GM19452 (cell line): ENCODE measurements around the gene CDK19.
"Not testable (repeated sequence)": the region's sequence is repeated elsewhere in the genome, so short reads cannot be mapped to it uniquely, and the experiment has no call there.

Experiments
- ATAC-seq: cut with Tn5 transposase; IDR thresholded peaks from one replicate; pipeline ENCODE4 v1.9.1; 2021; ENCODE audit not compliant: unreplicated experiment

The CDK19 gene

DNA sequence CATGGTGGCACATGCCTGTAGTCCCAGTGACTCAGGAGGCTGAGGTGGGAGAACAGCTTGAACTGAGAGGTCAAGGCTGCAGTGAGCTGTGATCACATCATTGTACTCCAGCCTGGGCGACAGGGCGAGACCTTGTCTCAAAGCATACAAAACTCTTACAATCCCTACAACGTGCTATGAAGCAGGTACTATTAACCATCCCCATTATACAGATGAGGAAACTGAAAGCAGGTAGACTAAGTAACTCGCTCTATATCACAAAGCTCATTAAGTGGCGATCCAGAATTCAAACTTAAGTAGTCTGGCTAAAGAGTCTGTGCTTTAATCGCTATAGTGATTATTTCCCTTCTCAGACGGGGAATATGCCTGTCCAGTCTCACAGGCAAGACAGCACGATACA lies 54.7 kb downstream of the CDK19 start:
- ATAC-seq: no peak

DNA sequence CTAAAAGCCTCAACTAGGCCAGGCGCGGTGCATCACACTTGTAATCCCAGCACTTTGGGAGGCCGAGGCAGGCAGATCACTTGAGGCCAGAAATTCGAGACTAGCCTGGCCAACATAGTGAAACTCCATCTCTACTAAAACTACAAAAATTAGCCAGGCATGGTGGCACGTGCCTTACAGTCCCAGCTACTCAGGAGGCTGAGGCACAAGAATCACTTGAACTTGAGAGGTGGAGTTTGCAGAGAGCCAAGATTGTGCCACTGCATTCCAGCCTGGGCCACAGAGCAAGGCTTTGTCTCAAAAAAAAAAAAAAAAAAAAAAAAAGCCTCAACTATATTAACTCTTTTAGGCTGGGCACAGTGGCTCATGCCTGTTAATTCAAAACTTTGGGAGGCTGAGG lies 55.2 kb downstream of the CDK19 start:
- ATAC-seq: not testable (repeated sequence)

DNA sequence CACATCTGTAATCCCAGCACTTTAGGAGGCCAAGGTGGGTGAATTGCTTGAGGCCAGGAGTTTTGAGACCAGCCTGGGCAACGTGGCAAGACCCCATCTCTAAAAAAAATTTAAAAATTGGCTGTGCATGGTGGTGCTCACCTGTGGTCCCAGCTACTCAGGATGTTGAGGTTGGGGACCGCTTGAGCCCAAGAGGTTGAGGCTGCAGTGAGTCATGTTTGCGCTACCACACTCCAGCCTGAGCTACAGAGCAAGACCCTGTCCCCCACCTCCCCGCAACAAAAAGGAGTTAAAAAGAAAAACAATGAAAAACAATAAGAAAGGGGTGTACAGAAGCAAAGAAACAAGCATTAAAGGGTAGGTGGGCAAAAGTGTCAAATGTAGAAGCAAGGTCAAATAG lies 57.3 kb downstream of the CDK19 start:
- no peak for ATAC-seq

DNA sequence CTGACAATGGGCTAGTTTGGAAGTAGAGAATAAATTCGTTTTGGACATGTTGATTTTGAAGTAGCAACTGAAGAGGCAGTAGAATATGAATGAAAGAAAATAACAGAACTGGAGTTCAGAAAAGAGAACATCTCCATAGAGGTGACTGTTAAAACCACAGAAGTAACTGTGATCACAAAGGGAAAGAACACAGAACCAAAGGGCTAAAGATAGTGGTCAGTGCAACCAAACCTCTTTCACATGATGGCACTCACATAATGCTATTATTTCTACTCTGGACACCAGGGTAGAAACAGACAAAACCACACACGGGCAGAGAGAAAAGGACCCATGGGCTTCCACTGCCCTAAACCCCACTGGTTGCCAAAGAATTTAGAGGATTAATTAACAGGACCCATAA lies 58.5 kb downstream of the CDK19 start:
- peak; percentile 71 for ATAC-seq

DNA sequence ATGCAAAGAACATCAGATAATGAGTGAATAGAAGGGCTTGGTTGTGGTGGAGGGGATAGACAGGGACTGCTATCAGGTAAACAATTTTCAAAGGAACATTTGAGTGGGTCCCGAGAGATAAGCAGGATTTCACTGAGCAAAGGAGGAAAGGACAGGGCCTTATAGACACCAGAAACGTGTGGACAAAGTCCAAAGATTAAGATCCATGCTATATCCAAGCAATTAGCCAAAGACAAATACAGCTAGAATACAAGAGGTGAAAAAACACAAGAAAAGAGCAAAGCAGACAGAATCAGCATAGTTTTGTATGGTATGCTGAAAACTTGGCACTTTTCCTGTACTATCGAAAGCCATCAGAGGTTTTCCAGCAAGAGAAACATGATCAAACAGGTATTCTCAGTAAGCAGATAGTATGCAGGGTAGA lies 59.8 kb downstream of the CDK19 start:
- no peak for ATAC-seq

DNA sequence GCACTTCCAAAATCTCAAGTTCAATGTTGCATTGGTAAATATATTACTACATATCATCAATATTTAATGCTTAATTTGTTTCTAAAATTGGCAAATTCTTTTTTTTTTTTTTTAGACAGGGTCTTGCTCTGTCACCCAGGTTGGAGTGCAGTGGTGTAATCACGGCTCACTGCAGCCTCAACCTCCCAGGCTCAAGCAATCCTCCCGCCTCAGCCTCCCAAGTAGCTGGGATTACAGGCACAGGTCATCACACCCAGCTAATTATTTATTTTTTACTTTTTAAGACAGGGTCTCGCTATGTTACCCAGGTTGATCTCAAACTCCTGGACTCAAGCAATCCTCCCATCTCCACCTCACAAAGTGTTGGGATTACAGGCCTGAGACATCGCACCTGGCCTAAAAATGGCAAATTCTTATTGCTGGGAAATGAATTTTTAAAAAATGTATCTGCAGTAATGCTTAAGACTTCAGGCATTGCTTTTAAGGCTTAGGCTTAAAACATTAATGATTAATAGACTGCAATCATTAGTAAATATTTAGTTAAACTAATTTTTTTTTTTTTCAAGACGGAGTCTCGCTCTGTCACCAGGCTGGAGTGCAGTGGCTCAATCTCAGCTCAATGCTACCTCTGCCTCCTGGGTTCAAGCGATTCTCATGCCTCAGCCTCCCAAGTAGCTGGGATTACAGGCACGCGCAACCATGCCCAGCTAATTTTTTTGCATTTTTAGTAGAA lies 61.2 kb downstream of the CDK19 start:
- ATAC-seq: not testable (repeated sequence)

DNA sequence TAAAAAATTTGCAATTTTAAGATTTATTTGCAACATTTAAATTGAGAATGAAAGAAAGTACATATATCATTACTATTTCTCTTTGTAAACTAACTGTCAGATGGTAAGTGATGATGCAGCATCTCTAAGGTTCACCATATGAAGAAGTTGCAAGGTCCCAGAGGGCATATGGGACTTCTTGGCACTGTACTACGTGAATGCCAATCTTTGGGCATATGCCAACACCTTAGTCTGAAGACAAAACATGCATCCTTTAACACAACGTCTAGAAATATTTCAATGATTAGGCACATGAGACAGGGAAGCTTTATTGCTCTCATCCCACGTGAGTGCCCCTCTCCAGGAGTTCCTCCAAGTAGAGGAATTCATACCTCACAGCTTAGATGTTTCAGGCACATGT lies 66.8 kb downstream of the CDK19 start:
- no peak for ATAC-seq

DNA sequence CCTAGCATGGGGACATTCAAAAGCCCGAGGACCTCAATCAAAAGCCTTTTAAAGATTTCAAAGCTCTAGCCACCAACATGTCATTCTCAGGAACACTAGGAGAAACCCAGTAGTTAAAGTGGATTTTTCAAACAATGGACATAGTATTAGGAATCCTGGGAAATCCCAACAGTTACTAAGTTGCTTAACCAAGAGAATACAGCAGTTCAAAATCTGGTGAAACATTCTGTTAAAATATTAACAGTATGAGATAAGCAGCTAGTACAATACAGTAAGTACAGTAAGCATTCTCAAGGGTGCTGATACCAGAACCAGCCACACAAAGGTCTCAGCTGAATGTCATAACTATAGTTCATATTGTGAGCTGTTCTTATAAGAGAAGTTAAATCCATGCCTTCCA lies 68.6 kb downstream of the CDK19 start:
- no peak for ATAC-seq

DNA sequence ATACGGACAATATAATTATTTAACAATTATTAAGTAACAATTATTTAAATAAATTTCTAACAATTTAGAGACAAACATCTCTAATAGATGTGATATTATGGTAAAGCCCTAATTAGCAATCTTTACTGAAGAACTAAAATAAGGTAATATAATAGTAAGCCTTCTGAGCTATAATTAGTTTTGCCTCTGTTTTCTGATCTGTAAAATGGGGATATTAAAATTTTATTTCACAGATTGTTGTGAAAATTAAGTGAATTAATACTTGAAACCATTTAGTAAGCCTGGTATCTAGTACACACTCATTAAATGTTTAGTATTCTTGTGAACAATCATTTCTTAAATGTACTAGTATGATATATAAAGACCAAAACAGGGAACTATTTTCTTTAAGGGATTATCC lies 70.3 kb downstream of the CDK19 start:
- no peak for ATAC-seq

DNA sequence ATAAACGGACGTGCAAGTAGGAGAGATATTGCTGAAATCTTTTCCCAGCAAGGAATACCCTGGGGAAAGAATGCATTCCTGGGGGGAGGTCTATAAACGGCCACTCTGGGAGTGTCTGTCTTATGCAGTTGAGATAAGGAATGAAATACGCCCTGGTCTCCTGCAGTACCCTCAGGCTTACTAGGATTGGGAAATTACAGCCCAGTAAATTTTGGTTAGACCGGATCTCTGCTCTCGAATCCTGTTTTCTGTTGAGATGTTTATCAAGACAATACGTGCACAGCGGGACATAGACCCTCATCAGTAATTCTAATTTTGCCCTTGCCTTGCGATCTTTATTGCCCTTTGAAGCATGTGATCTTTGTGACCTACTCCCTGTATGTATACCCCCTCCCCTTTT lies 72.7 kb downstream of the CDK19 start:
- not testable (repeated sequence) for ATAC-seq

DNA sequence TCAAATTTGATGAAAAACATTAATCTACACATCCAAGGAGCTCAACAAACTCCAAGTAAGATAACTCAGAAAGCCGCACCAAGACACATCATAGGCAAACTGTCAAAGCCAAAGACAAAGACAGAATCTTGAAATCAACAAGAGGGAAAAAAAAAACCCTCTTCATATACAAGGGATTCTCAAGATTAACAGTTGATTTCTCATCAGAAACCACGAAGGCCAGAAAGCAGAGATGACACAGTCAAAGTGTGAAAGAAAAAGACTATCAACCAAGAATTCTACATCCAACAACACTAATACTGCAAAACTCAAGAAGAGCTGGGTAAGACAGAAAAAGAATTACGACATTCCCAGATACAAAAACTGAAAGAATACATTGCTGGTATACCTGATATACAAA lies 73.8 kb downstream of the CDK19 start:
- ATAC-seq: no peak

DNA sequence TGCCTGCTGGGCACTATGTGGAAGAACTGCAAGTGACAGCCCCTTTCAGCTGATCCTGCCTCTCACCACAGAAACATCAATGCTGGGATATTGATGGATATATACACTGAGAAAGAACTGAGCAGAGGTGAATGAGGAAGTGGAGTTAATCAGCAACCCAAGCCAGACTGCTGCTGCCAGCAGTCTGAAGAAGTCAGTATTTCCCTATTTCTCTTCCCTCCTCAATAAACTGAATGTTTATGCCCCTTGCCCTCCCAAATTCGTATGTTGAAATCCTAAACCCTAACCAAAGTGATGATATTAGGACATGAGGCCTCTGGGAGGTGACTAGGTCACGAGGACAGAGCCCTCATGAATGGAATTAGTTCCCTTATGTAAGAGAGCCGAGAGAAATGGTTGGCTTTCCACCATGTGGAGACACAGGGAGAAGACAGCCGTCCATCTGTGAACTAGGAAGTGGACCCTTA lies 76.3 kb downstream of the CDK19 start:
- no peak for ATAC-seq

DNA sequence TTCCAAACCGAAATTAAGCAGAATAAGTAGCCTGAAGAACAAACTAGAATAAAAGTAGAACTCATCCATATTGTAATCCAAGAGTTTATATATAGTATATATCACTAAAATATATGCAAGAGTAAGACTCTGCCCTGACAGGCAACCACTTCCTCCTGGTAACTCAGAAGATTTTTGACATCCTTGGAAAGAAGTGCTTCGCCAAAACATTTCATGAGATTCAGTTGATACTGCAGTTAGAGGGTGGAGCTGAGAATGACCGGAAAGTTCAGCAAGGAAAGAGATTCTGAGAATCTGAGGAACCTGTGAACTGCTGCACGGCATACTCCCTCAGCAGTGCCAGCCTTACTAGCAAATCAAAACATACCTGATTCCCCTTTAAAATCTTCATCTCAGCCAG lies 79.6 kb downstream of the CDK19 start:
- ATAC-seq: no peak

DNA sequence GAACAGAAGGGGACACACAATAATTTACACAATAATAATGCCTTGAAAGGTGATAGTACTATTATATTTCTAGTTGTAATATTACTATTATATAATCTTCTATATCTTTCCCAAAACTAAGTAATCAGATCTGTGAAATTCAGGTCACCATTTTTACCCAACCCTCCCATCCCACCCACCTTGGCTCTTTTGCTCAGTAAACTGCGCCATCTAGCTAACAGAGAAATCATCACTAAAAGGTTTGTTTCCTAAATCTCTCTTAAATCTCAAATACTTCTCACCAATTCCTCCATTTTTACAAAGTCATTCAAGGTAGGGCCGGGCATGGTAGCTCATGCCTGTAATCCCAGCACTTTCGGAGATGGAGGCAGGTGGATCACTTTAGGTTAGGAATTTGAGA lies 83.4 kb downstream of the CDK19 start:
- ATAC-seq: no peak

DNA sequence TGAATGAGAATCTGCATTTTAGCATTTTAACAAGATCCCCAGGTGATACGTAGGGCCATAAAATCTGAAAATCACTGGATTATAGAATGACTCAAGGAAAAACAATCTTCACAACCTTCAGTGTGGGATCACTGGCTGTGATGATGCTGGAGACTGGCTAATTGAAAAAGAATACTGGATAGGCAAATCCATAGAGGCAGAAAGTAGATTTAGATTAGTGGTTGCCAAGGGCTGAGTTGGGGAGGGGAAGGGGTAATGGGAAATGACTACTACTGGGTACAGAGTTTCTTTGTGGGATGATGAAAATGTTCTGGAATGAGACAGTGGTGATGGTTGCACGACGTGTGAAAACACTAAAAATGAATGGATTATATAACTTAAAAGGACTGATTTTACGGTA lies 84.1 kb downstream of the CDK19 start:
- no peak for ATAC-seq

DNA sequence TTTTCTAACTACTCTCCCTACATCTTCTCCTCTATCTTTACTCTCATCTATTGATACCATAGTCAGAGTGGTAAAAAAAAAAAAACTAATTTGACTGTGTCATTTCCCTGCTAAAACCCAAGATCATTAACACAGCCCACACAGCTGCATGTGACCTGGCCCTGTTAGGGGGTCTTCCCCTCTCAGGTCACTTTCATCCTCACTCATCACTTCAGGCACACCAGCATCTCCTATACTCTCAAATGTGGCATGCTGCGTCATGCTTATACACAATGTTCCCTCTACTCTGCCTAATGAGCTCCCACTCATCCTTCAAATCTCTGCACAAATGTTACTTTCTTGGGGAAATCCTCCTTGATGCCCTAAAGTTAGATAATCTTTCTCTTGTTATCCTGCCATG lies 86.8 kb downstream of the CDK19 start:
- no peak for ATAC-seq

DNA sequence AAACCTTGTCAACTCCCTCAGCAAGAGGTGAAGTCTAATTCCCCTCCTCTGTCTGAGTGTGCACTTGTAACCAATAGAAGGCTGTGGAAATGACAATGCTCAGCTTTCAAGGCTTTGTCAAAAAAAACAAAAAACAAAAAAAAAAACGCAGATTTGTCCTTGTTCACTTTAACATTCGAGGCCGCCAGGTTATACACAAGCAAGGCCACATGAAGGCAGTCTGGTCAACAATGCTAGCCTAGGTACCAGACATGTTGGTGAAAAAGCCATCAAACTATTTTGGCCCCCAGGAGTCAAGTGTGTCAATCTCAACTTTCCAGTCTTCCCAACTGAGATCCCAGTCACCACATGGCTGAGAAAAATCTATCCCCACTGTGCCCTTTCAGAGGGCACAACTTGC lies 92.3 kb downstream of the CDK19 start:
- ATAC-seq: no peak

DNA sequence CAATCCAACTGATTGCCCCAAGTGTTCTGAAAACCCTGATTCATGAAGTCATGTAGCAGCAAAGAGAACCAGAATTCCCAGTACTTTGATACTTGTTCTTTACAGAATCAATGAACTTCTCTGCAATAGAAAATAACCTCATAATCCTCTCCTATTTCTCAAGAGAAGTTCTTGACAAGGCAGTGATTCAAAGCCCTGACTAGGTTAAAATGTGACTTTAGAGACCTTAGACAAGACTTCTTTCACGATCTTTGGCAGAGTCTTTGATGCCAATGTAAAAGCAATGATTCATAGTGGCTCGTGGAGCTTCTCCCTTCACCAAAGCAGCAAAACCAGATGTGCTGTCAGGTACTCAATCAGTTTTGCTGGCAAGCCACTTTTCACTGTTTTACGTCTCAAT lies 95.2 kb downstream of the CDK19 start:
- ATAC-seq: no peak

DNA sequence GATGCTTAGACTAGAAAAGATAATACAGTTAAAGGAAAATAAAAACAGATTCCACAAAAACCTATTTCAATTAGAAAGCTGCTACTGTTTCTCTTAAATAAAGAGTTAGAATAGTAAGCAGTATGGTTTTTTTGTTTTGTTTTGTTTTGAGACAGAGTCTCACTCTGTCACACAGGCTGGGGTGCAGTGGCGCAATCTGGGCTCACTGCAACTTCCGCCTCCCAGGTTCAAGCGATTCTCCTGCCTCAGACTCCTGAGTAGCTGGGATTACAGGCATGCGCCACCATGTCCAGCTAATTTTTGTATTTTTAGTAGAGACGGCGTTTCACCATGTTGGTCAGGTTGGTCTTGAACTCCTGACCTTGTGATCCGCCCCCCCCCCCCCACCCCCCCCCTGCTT lies 95.7 kb downstream of the CDK19 start:
- not testable (repeated sequence) for ATAC-seq

DNA sequence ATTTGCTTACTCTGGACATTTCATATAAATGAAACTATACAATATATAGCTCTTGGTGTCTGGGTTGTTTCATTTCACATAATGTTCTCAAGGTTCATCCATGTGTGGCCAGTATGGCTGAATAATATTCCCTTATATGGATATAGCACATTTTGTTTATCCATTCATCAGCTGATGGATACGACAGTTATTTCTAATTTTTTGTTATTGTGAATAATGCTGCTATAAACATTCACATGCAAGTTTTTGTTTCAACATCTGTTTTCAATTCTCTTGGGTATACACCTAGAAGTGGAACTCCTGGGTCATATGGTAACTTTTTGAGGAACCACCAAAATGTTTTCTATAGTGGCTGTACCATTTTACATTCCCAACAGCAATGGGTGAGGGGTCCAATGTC lies 101.1 kb downstream of the CDK19 start:
- ATAC-seq: no peak

DNA sequence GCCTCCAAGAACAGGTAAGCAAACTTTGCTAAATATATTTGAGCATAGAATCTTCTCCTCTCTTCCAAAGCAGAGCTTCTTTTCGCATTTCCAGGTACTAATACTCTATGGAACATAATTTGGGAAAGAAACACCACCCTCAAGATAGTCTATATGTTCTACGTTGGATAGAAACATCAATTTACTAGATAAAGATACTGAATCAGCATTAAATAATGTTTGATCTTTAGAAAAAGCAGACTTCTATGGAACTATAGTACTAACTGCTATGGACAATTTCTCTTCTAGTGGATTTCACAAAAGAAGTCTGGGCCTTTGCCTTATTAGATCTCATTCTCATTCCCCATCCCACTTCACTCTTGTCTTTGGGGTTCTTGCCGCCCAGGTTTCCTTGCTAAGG lies 103.0 kb downstream of the CDK19 start:
- no peak for ATAC-seq

DNA sequence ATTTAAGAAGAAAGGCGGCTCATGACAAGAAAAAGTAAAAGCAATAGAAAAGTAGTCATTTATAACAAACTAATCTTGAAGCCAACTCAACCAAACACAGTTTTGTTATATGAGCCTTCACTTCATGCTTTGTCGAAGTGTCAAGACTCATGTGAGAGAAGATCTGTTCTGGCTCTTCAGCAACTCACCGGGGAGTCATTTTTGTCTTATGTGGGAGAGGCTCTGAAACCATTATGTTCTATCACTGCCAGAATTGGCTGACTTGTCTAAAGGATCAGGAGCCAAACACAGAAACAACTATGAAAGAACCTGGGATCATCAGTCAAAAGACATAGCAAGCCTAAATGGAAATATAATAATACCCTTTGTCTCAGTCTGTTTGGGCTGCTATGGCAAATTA lies 105.2 kb downstream of the CDK19 start:
- no peak for ATAC-seq

DNA sequence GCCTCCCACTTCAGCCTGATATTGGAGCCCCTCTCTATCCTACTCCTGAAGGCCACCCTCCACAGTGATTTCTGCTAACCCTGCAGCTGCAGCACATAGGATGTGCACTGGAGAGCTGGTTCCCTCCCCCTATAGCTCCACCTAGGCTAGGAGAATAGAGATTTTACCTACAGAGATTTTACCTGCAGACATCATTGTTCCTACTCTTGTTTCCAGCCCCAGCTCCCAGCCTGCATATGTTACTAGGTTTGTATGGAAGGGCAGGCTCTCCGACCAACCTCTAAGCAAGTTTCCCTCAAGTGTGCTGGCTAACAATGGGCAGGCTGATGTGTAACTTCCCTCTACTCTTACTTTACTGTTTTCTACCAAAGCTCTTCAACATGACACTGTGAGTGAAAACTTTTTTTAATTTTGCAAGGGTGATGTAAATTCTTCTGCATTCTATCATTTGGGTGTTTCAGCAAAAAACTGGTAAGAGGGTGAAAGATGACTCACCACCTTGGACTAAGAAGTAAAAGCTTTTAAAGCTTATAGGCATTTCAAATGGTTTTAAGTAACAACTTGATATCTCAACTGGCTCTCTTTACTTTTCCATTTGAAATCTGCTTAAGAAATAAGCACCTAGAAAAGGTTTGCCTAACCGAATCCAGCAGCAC lies 106.8 kb downstream of the CDK19 start:
- no peak for ATAC-seq
